ENCODE measurements around the gene HILPDA.

HILPDA gene

GRCh38 chr7:128422037-128422436, 33.6 kb upstream of the HILPDA start:
- no peaks in the 10 kb centered on the region for H3K36me3 ChIP-seq (ENCODE audit: control insufficient read depth, low read length)
- no peak overlapping the region for H3K4me3 ChIP-seq (ENCODE audit: low read length)
- no peaks in the 10 kb centered on the region for H4K20me1 ChIP-seq (ENCODE audit: control insufficient read depth, insufficient read depth, low read depth, low read length)
- peaks cover 6% of the 10 kb centered on the region; the same call in 1 of the 2 replicates for H3K27me3 ChIP-seq (ENCODE audit: control insufficient read depth, low read length)
- H3K27ac ChIP-seq (ENCODE audit: low read depth, low read length) = no peak overlapping the region
- TF ChIP-seq EZH2phosphoT487 (IDR thresholded peaks at IDR 0.05; ENCODE audit: borderline replicate concordance, low read length) (no peak), CTCF (IDR thresholded peaks at IDR 0.05; ENCODE audit: low read depth, low read length, poor library complexity, severe bottlenecking) (no peak)
- no peaks in the 10 kb centered on the region for H3K79me2 ChIP-seq (ENCODE audit: control insufficient read depth, low read length)
- peaks cover 3% of the 10 kb centered on the region; the same call in 1 of the 2 replicates for H3K4me1 ChIP-seq (ENCODE audit: control insufficient read depth, low read length)
- H3K9me2 ChIP-seq (replicated peaks; ENCODE audit: control insufficient read depth, low read length) = no peaks in the 10 kb centered on the region
- H3K4me2 ChIP-seq (ENCODE audit: low read length) = no peak overlapping the region
- no peaks in the 10 kb centered on the region for H3F3A ChIP-seq (ENCODE audit: control insufficient read depth, insufficient read depth)
- no peaks in the 10 kb centered on the region for H3K9me3 ChIP-seq (ENCODE audit: control insufficient read depth, insufficient read depth, low read length)

- Histone ChIP-seq H3K27ac (ENCODE audit: low read depth, low read length) (no peak overlapping the region), H3K9me2 (replicated peaks; ENCODE audit: control insufficient read depth, low read length) (no peaks in the 10 kb centered on the region), H3K79me2 (ENCODE audit: control insufficient read depth, low read length) (no peaks in the 10 kb centered on the region), H3F3A (ENCODE audit: control insufficient read depth, insufficient read depth) (no peaks in the 10 kb centered on the region), H3K4me3 (ENCODE audit: low read length) (no peak overlapping the region), H3K36me3 (ENCODE audit: control insufficient read depth, low read length) (no peaks in the 10 kb centered on the region), H3K4me1 (ENCODE audit: control insufficient read depth, low read length) (peaks cover 3% of the 10 kb centered on the region; the same call in 1 of the 2 replicates), H3K27me3 (ENCODE audit: control insufficient read depth, low read length) (peaks cover 9% of the 10 kb centered on the region; the same call in 1 of the 2 replicates), H4K20me1 (ENCODE audit: control insufficient read depth, insufficient read depth, low read depth, low read length) (no peaks in the 10 kb centered on the region), H3K4me2 (ENCODE audit: low read length) (no peak overlapping the region), H3K9me3 (ENCODE audit: control insufficient read depth, insufficient read depth, low read length) (no peaks in the 10 kb centered on the region)
- TF ChIP-seq CTCF (IDR thresholded peaks at IDR 0.05; ENCODE audit: low read depth, low read length, poor library complexity, severe bottlenecking) (no peak), EZH2phosphoT487 (IDR thresholded peaks at IDR 0.05; ENCODE audit: borderline replicate concordance, low read length) (no peak)
Measured at GRCh38 chr7:128422842-128423241, 32.8 kb upstream of the HILPDA start.

GRCh38 chr7:128424686-128425275, 30.9 kb upstream of the HILPDA start:
- no peak for TF ChIP-seq CTCF (IDR thresholded peaks at IDR 0.05; ENCODE audit: low read depth, low read length, poor library complexity, severe bottlenecking)
- no peak for TF ChIP-seq EZH2phosphoT487 (IDR thresholded peaks at IDR 0.05; ENCODE audit: borderline replicate concordance, low read length)

More at GRCh38 chr7:128424686-128425275, 30.9 kb upstream of the HILPDA start:
- Histone ChIP-seq H3K27me3 (ENCODE audit: control insufficient read depth, low read length) (peaks cover 15% of the 10 kb centered on the region), H4K20me1 (ENCODE audit: control insufficient read depth, insufficient read depth, low read depth, low read length) (no peaks in the 10 kb centered on the region), H3K4me2 (ENCODE audit: low read length) (no peak overlapping the region), H3F3A (ENCODE audit: control insufficient read depth, insufficient read depth) (no peaks in the 10 kb centered on the region), H3K9me3 (ENCODE audit: control insufficient read depth, insufficient read depth, low read length) (no peaks in the 10 kb centered on the region), H3K36me3 (ENCODE audit: control insufficient read depth, low read length) (no peaks in the 10 kb centered on the region), H3K4me1 (ENCODE audit: control insufficient read depth, low read length) (peaks cover 3% of the 10 kb centered on the region; the same call in 1 of the 2 replicates), H3K9me2 (replicated peaks; ENCODE audit: control insufficient read depth, low read length) (no peaks in the 10 kb centered on the region), H3K4me3 (ENCODE audit: low read length) (no peak overlapping the region), H3K79me2 (ENCODE audit: control insufficient read depth, low read length) (no peaks in the 10 kb centered on the region), H3K27ac (ENCODE audit: low read depth, low read length) (no peak overlapping the region)
